ENCODE data around the gene RNF166. TPM values are rescaled to one million over a fixed set of nuclear protein-coding genes. Genes with fewer than 3 reads are reported as not detected.

RNF166 gene
- total RNA-seq, 1 experiment from 2014 or later: 19.8 TPM

DNA sequence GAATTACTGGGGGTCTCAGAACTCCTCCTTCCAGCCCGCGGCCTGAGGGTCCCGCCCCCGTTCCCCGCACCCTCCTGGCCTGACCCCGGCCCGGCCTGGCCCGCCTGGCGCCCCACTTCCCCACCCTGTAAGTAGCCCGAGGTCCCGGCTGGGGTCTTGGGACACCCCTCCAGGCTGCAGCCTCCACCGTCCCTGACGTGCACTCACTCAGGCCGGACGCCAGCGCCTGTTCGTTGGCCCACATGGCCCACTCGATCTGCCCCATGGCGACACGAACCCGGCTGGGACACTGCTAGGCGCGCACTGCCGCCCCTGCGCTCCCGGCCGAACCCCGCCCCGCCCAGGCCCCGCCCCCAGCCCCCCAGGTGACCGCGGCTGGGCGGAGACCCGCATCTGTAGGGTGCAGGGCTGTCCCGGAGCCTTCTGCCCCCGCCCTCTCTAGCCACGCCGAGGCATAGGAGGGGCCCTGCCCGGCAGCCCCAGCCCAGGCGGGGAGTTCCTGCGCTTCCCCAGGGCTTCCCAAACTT, 55.4 kb downstream of the RNF166 start, which contains the start of gene CYBA:
TSS of gene CYBA (minus strand) at position 305 of the 527 bp plus-strand sequence. CDS start at position 265, 40 bp downstream.
- Histone ChIP-seq H3K27ac (ENCODE audit: low read length) (peak within 1 kb of the TSS; percentile 78), H3K4me1 (ENCODE audit: control insufficient read depth, insufficient read depth, low read length) (peaks cover 14% of the 10 kb centered on the region), H3K36me3 (ENCODE audit: control insufficient read depth, insufficient read depth, low read length) (peaks cover 6% of the 10 kb centered on the region; the same call in 1 of the 2 replicates), H3K27me3 (ENCODE audit: control insufficient read depth, insufficient read depth, low read length) (no peaks in the 10 kb centered on the region), H3K9me3 (ENCODE audit: control insufficient read depth, insufficient read depth, low read depth, low read length) (no peaks in the 10 kb centered on the region), H3K4me3 (ENCODE audit: low read depth in 2 of 2, low read length in 2 of 2) (peak within 1 kb of the TSS; percentile 62 to 70)
- in situ Hi-C loops (cut with HindIII; ENCODE audit: low pct_unique_long_range_greater_than_20kb, low sequenced_read_pairs): no loop called here
- DNase-seq (ENCODE audit: low read depth, low spot score) (no peak), ATAC-seq (peak; percentile 91)
- BruUV-seq (replicated peaks): no TSS peak
- CTCF ChIA-PET: no interaction called here
- intact Hi-C loops (cut with micrococcal nuclease; ENCODE audit: unreplicated experiment): no loop called here
- POLR2A ChIA-PET: no interaction called here
- TF ChIP-seq REST (IDR thresholded peaks at IDR 0.05; ENCODE audit: insufficient read depth in 1 of 2, low read depth in 2 of 2, low read length in 1 of 2) (no peak), TCF7L2 (IDR thresholded peaks at IDR 0.05; ENCODE audit: low read depth, low read length) (no peak), POLR2AphosphoS5 (IDR thresholded peaks at IDR 0.05; ENCODE audit: low read depth, low read length) (0 out of 2 replicates have a peak, but pooled peaks have one; percentile 36), SIN3A (IDR thresholded peaks at IDR 0.05; ENCODE audit: borderline replicate concordance, insufficient read depth, low read depth, low read length) (0 out of 2 replicates have a peak, but pooled peaks have one; percentile 3)
- TF ChIP-seq, protein P1, sequence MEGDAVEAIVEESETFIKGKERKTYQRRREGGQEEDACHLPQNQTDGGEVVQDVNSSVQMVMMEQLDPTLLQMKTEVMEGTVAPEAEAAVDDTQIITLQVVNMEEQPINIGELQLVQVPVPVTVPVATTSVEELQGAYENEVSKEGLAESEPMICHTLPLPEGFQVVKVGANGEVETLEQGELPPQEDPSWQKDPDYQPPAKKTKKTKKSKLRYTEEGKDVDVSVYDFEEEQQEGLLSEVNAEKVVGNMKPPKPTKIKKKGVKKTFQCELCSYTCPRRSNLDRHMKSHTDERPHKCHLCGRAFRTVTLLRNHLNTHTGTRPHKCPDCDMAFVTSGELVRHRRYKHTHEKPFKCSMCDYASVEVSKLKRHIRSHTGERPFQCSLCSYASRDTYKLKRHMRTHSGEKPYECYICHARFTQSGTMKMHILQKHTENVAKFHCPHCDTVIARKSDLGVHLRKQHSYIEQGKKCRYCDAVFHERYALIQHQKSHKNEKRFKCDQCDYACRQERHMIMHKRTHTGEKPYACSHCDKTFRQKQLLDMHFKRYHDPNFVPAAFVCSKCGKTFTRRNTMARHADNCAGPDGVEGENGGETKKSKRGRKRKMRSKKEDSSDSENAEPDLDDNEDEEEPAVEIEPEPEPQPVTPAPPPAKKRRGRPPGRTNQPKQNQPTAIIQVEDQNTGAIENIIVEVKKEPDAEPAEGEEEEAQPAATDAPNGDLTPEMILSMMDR (IDR thresholded peaks at IDR 0.05): no peak

- Histone ChIP-seq H3K9me3 (ENCODE audit: control insufficient read depth, insufficient read depth, low read depth, low read length) (no peaks in the 10 kb centered on the region), H3K4me3 (ENCODE audit: low read depth in 2 of 2, low read length in 2 of 2) (peak overlapping the region; percentile 62 to 70), H3K4me1 (ENCODE audit: control insufficient read depth, insufficient read depth, low read length) (peaks cover 14% of the 10 kb centered on the region), H3K27me3 (ENCODE audit: control insufficient read depth, insufficient read depth, low read length) (no peaks in the 10 kb centered on the region), H3K36me3 (ENCODE audit: control insufficient read depth, insufficient read depth, low read length) (peaks cover 6% of the 10 kb centered on the region; the same call in 1 of the 2 replicates), H3K27ac (ENCODE audit: low read length) (peak overlapping the region; percentile 78)
- TF ChIP-seq, protein P1 (IDR thresholded peaks at IDR 0.05): no peak
- 0 out of 2 replicates have a peak, but pooled peaks have one; percentile 22 for TF ChIP-seq SIN3A (IDR thresholded peaks at IDR 0.05; ENCODE audit: borderline replicate concordance, insufficient read depth, low read depth, low read length)
- ATAC-seq: peak; percentile 40
- intact Hi-C loops (cut with micrococcal nuclease; ENCODE audit: unreplicated experiment) (no loop called here), in situ Hi-C loops (cut with HindIII; ENCODE audit: low pct_unique_long_range_greater_than_20kb, low sequenced_read_pairs) (no loop called here)
- POLR2A ChIA-PET: no interaction called here
- CTCF ChIA-PET: no interaction called here
- BruUV-seq (replicated peaks): no TSS peak
- DNase-seq (ENCODE audit: low read depth, low spot score): no peak
Observed at GRCh38 chr16:88649924-88650748, 56.1 kb downstream of the RNF166 start.
